Activated CD4-positive, alpha-beta T cell treated with anti-CD3 and anti-CD28 coated beads, Interleukin-2, amount 50 U/mL, for 48 hours (primary cell): ENCODE measurements around the gene UBAP2L.
"Not testable (repeated sequence)": the region's sequence is repeated elsewhere in the genome, so short reads cannot be mapped to it uniquely, and the experiment has no call there.

Experiments used
- DNase-seq, 2 experiments: peaks; one replicate each; pipeline ENCODE4 v3.0.0-alpha.2; 2020

Gene UBAP2L

GRCh38 chr1:154198756-154199562 lies 21.8 kb upstream of the UBAP2L start:
- DNase-seq: peak; percentile 14 to 37

GRCh38 chr1:154199563-154199879 lies 21.2 kb upstream of the UBAP2L start:
- no peak for DNase-seq

GRCh38 chr1:154205778-154206177 lies 15.0 kb upstream of the UBAP2L start:
- DNase-seq: peak; percentile 44 to 58

- no peak for DNase-seq
Observed at GRCh38 chr1:154206196-154206595, 14.6 kb upstream of the UBAP2L start, which contains the start of gene CFAP141. TSS of gene CFAP141 (minus strand) at chr1:154206333. CDS start at chr1:154206307, 26 bp downstream.

GRCh38 chr1:154207262-154207661 lies 13.5 kb upstream of the UBAP2L start:
- no peak for DNase-seq

GRCh38 chr1:154208677-154209388 lies 11.9 kb upstream of the UBAP2L start:
- no peak for DNase-seq

- no peak for DNase-seq
Observed at GRCh38 chr1:154212083-154212482, 8.7 kb upstream of the UBAP2L start.

- no peak for DNase-seq
Observed at GRCh38 chr1:154213274-154213673, 7.5 kb upstream of the UBAP2L start.

GRCh38 chr1:154218545-154218944 lies 2.2 kb upstream of the UBAP2L start:
- DNase-seq: no peak

- DNase-seq: no peak
Observed at GRCh38 chr1:154219541-154219940, 1.2 kb upstream of the UBAP2L start.

- no peak for DNase-seq
Observed at GRCh38 chr1:154220970-154221277, 169 bp downstream of the UBAP2L start.

- DNase-seq: peak; percentile 58 to 67
Observed at GRCh38 chr1:154221278-154222001, 685 bp downstream of the UBAP2L start.

- DNase-seq: no peak
Observed at GRCh38 chr1:154222518-154222917, 1.8 kb downstream of the UBAP2L start.

GRCh38 chr1:154222918-154223317 lies 2.2 kb downstream of the UBAP2L start:
- DNase-seq: no peak

- no peak for DNase-seq
Observed at GRCh38 chr1:154223621-154224020, 2.9 kb downstream of the UBAP2L start.

- no peak for DNase-seq
Observed at GRCh38 chr1:154225370-154225769, 4.6 kb downstream of the UBAP2L start.

- not testable (repeated sequence) for DNase-seq
Observed at GRCh38 chr1:154231112-154231511, 10.4 kb downstream of the UBAP2L start.

- DNase-seq: not testable (repeated sequence)
Observed at GRCh38 chr1:154233127-154233526, 12.4 kb downstream of the UBAP2L start.

- DNase-seq: no peak
Observed at GRCh38 chr1:154236855-154237254, 16.1 kb downstream of the UBAP2L start.

- DNase-seq: no peak
Observed at GRCh38 chr1:154237435-154237834, 16.7 kb downstream of the UBAP2L start.

GRCh38 chr1:154237880-154238506 lies 17.2 kb downstream of the UBAP2L start:
- DNase-seq: no peak

- no peak for DNase-seq
Observed at GRCh38 chr1:154239491-154239890, 18.7 kb downstream of the UBAP2L start.

- no peak for DNase-seq
Observed at GRCh38 chr1:154240294-154240833, 19.6 kb downstream of the UBAP2L start.
